ENCODE data around the gene CAPN5.

- TF ChIP-seq CTCF (IDR thresholded peaks at IDR 0.05), result no peak
- TF ChIP-seq POLR2A (IDR thresholded peaks at IDR 0.05), result no peak
Measured at GRCh38 chr11:77031599-77031998, 35.2 kb upstream of the CAPN5 start.
